HG02763 (cell line): ENCODE data around the gene MRAS.

ENCODE experiments used
- ATAC-seq: cut with Tn5 transposase; IDR thresholded peaks from one replicate; pipeline ENCODE4 v1.9.1; 2021; ENCODE audit warnings: mild to moderate bottlenecking, moderate library complexity; ENCODE audit not compliant: unreplicated experiment

Gene MRAS

GRCh38 chr3:138347960-138348753, at the start of gene MRAS:
Gene MRAS (plus strand): TSS chr3:138348579. CDS start chr3:138372884, 24,305 bp downstream.
- no peak for ATAC-seq

DNA sequence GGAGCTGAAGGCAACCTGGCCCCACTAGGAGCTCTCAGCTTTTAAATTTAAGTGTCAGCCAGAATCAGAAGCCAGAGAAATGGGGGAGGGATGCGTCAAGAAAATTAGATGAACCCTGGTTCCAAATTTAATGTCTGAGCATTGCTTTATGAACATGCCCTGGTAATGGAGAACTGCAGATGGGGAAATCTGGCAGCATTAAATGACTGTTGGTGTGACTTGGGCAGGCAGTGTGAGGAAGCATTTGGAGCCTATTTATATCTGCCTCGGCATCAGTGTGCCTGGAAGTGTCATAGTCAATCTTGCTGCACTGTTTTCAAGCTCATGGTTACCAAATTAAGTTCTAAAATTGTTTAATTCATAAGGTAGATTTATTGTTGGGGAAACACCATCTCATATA, 47.7 kb upstream of the MRAS start:
- no peak for ATAC-seq

GRCh38 chr3:138303474-138303873, 44.9 kb upstream of the MRAS start:
- ATAC-seq: no peak

DNA sequence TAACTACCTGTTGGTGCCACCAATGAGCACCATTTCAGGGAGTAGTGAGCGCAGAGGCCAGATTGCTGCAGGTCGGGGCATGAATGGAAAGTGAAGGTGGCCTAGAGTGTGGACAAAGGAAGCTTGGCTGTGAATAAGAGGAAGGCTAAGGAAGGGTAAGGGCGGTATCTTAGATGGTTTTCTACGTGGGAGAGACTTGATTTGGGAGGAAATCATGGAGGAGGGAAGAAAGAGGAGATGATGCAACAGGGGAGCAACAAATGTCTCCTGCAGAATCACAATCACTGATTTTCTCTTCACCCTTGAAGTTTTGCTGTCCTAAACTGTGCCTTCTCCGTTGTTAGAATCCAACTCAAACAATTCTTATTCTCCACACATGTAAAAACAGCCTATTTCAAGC, 40.5 kb upstream of the MRAS start:
- no peak for ATAC-seq

GRCh38 chr3:138308783-138309182, 39.6 kb upstream of the MRAS start:
- ATAC-seq: no peak

DNA sequence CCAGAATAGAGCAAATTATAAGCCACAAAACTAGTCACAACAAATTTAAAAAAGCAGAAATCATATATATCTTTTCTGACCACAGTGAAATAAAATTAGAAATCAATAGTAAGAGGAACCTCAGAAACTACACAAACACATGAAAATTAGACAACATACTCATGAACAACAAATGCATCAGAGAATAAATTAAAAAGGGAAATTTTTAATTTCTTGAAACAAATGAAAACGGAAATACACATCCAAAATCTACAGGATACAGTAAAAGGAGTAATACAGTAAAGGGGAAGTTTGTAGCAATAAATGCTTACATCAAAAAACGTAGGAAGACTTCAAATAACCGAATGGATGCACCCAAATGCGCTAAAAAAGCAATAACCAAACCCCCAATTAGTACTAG, 37.9 kb upstream of the MRAS start:
- no peak for ATAC-seq

DNA sequence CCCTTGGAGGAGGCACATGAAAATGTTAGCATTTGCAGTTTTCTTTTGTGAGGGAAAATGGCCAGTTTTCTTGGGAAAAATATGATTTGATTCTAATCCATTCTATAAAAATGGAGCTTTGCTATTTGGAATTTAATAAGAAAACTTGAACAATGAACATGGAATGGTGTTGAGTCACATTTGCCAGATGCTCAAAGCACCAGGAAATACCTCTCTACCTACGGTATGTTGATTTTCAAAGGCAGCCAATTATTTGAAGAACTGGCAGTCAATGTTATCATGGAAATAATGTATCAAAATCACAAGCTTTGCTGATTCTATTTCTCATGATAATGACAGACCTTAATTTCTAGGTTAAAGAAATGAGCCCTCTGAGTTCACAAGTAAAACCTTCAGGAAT, 33.6 kb upstream of the MRAS start:
- no peak for ATAC-seq

- ATAC-seq: no peak
These were observed 30.7 kb upstream of the MRAS start for GRCh38 chr3:138317687-138318086.

- ATAC-seq: no peak
These were observed 24.4 kb upstream of the MRAS start for GRCh38 chr3:138323971-138324370.

- no peak for ATAC-seq
These were observed 22.4 kb upstream of the MRAS start for GRCh38 chr3:138325990-138326389.

GRCh38 chr3:138326866-138327595, 21.3 kb upstream of the MRAS start:
- no peak for ATAC-seq

DNA sequence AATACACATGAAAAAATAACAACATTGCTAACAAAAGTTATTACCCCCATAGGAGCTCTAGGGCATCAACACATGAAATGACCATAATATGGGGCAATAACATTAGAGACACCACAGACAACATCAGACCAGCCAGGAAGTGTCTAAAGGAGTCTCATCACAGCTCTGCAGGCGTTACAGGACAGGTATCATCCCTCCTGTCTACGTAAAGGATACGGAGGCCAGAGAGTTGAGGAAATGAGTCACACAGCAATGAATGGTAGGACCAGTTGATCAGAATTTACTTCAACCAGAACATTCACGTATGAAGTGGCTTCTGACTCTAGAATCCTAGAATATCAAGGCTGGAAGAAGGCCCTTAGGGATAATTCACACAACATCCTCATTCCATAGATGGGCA, 20.5 kb upstream of the MRAS start:
- no peak for ATAC-seq

DNA sequence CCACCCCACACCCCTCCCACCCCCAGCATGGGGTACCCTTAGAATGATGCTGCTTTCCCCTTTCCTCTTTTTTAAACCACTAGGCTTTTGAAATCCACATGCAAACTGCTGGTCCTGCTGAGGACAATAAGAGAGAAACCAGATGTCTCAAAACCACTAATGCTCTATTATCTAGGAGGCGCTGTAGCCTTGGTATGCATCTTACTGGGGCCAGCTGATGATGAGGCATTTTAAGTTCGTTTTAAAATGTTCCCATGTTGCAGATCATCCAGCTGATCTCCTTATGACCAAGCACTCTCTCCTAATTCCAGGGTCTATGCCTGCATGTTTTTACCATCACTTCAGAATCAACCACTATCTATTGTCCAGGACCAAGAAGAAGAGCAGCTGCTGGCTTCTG, 20.0 kb upstream of the MRAS start:
- ATAC-seq: no peak

- peak; percentile 78 for ATAC-seq
These were observed 19.0 kb upstream of the MRAS start, which contains the start of gene NME9 for GRCh38 chr3:138329127-138329983. Gene NME9 (minus strand): TSS chr3:138329851. CDS start chr3:138329335, 516 bp downstream.

- no peak for ATAC-seq
These were observed 18.4 kb upstream of the MRAS start for GRCh38 chr3:138329984-138330293.

- ATAC-seq: no peak
These were observed 17.1 kb upstream of the MRAS start for GRCh38 chr3:138331143-138331894.

DNA sequence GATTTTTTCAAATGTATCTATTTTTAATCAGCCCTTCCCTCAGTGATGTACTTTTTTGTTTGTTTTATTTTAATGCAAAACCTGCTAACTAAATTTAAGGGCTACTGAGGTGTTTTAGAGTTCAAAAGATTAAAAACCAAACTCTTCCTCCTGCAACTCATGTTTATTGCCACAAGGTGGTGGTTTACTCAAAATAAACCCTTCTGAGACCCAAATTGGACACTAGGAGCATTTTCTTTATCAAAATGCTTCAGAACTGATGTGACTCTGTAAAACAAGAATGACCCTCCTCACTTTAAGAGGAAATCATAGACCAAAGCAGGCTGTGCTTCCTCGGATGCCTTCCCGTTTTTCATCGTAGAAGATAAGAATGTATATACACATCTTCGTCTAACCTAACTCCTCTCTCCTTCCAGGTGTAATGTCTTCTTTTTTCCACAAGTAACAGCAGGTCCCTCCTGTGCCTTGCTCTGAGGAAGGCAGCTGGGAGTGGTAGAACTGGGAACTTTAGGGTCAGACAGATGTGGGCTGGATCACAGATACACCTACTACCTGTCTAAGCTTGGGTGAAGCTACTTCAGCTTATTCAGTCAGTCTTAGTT, 15.8 kb upstream of the MRAS start:
- no peak for ATAC-seq

DNA sequence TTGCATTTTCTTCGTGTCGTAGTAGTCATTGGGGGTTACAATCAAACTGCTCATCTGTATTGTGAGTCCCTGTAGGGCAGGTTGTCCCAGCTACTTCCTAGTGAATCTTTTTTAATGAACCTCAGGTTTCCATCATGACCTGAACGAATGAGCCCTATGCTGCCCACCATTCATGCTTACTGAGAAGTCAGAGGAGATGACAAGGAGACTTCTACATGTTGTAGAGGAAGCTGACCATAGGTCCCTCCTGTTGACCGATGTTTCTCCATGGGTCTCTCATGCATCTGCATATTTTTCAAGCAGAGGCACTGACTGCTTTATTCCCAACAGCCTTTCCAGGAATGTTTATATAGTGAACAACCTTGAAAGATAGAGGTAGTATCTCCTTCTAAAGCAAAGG, 13.8 kb upstream of the MRAS start:
- no peak for ATAC-seq

DNA sequence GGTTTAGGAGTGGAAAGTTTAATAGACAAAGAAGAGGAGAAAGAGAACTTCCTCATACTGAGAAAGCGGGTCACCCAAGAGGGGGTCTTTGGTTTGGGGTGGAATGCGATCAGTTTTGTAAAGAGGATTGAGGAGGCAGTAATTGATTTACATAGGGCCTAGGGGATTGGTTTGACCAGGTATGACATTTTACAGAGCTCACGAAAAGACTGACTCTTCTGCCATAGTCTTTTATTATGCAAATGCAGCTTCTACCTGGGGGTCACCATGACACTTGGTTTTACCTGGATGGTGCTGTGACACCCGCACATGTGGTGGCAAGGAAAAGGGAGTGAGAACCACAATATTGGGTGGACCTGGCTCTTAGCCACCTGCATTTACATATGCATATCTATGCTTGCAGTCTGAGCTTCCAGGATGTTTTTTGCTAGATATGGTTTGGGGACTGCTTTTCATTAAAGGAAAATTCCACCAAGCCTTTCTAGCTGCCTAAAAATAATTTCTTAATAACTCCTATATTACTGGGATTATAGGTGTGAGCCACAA, 11.9 kb upstream of the MRAS start:
- no peak for ATAC-seq

- ATAC-seq: no peak
These were observed 10.1 kb upstream of the MRAS start for GRCh38 chr3:138338244-138338643.
